ENCODE data around the gene SSTR1. TPM values are rescaled to one million over a fixed set of nuclear protein-coding genes. Genes with fewer than 3 reads are reported as not detected.

Gene SSTR1
- total and polyA plus RNA-seq, 11 donors, result 0.12 to 2.6 (median 0.53) TPM

GRCh38 chr14:38217553-38217952, 9.8 kb downstream of the SSTR1 start:
- ATAC-seq, result no peak
- no peaks in the 10 kb centered on the region for H3K4me1 ChIP-seq
- intact Hi-C loops (cut with DNase I), result no loop called here
- no peaks in the 10 kb centered on the region for H3K36me3 ChIP-seq
- H3K9me3 ChIP-seq, result no peaks in the 10 kb centered on the region
- WGBS, 4 donors, result 59 to 67% (median 63%) methylated on average over 2 of the region's 2 CpGs
- no peak overlapping the region for H3K4me3 ChIP-seq
- H3K27ac ChIP-seq, result no peak overlapping the region
- H3K27me3 ChIP-seq, result peaks cover 0 to 4% (median 0%) of the 10 kb centered on the region in 9 donors
- no peak for DNase-seq
- TF ChIP-seq POLR2A (IDR thresholded peaks at IDR 0.05) (no peak), CTCF (IDR thresholded peaks at IDR 0.05) (no peak)

DNA sequence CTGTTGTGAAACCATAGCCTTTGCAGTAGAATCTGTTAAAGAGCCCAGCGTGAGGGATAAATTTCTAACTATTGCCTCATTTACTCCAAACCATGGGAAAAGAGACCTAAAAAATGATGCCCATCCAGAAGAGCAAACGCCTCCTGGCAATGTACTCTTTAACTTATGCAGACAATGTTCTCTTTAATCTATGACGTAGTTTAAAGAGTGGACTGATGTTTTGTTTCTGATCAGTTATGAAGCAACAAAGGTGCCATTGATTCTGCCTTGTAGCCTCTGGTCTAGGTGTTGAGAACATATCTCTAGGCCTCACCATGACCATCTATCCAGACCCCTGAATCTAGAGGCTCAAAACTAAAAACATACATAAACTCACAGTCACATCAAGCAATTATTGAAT, 13.4 kb downstream of the SSTR1 start:
- Histone ChIP-seq H3K4me1 (no peaks in the 10 kb centered on the region), H3K4me3 (no peak overlapping the region), H3K27ac (no peak overlapping the region), H3K9me3 (no peaks in the 10 kb centered on the region), H3K27me3 (no peaks in the 10 kb centered on the region), H3K36me3 (no peaks in the 10 kb centered on the region)
- no peak for TF ChIP-seq CTCF (IDR thresholded peaks at IDR 0.05)
- no peak for TF ChIP-seq POLR2A (IDR thresholded peaks at IDR 0.05)
- ATAC-seq (no peak), DNase-seq (no peak)
- intact Hi-C loops (cut with DNase I), result no loop called here
- WGBS, 4 donors, result 85 to 93% (median 89%) methylated on average over 3 of the region's 3 CpGs

- TF ChIP-seq CTCF (IDR thresholded peaks at IDR 0.05) (no peak), POLR2A (IDR thresholded peaks at IDR 0.05) (no peak)
These were observed 16.6 kb downstream of the SSTR1 start for GRCh38 chr14:38224338-38224737.

DNA sequence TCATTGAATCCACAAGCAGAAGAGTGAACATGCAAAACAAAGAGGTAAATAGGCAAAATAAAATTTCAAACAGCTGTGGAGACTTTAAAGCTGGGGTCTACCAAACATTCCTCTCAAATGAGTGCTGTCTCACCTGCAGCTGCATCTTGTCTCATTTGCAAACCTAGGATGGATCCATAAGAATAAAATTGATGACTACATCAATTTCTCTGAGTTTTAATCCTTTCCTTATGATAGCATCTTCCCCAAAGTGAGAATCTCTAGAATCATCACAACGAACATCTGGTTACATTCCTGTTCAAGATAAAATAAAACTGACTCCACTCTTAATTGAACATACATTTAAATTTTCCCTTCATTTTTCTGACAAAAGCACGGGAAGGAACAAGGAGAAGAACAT, 18.2 kb downstream of the SSTR1 start:
- Histone ChIP-seq H3K27me3 (no peaks in the 10 kb centered on the region), H3K9me3 (no peaks in the 10 kb centered on the region), H3K27ac (no peak overlapping the region), H3K36me3 (no peaks in the 10 kb centered on the region), H3K4me1 (no peaks in the 10 kb centered on the region), H3K4me3 (no peak overlapping the region)
- WGBS, 4 donors, result 75 to 84% (median 77%) methylated on average over 2 of the region's 2 CpGs
- ATAC-seq (no peak), DNase-seq (no peak)
- intact Hi-C loops (cut with DNase I), result no loop called here
- TF ChIP-seq POLR2A (IDR thresholded peaks at IDR 0.05), result no peak
- TF ChIP-seq CTCF (IDR thresholded peaks at IDR 0.05), result no peak

More at GRCh38 chr14:38224338-38224737, 16.6 kb downstream of the SSTR1 start:
- Histone ChIP-seq H3K27ac (no peak overlapping the region), H3K36me3 (no peaks in the 10 kb centered on the region), H3K27me3 (no peaks in the 10 kb centered on the region), H3K4me3 (no peak overlapping the region), H3K9me3 (no peaks in the 10 kb centered on the region), H3K4me1 (no peaks in the 10 kb centered on the region)
- intact Hi-C loops (cut with DNase I), result no loop called here
- DNase-seq, result no peak
- ATAC-seq, result no peak
